OCI-LY7 (cell line): ENCODE data around the gene PUM2.

Experiments
- EZH2phosphoT487 ChIP-seq: fragments of 200-600 bp; sonication (generic); IDR thresholded peaks from 2 replicates; pipeline ENCODE4 v1.6.1; 2018; ENCODE audit warnings: low read depth, borderline replicate concordance, mild to moderate bottlenecking, mixed run types, antibody characterized with exemption, low read length, moderate library complexity, mixed read lengths
- TF ChIP-seq, protein P1 (sequence below): fragments of 200-600 bp; sonication (generic); conservative IDR thresholded peaks from 2 replicates; pipeline ENCODE4 v1.5.1; 2014; ENCODE audit warnings: mild to moderate bottlenecking, antibody characterized with exemption, low read length, moderate library complexity, mixed read lengths

DNA sequence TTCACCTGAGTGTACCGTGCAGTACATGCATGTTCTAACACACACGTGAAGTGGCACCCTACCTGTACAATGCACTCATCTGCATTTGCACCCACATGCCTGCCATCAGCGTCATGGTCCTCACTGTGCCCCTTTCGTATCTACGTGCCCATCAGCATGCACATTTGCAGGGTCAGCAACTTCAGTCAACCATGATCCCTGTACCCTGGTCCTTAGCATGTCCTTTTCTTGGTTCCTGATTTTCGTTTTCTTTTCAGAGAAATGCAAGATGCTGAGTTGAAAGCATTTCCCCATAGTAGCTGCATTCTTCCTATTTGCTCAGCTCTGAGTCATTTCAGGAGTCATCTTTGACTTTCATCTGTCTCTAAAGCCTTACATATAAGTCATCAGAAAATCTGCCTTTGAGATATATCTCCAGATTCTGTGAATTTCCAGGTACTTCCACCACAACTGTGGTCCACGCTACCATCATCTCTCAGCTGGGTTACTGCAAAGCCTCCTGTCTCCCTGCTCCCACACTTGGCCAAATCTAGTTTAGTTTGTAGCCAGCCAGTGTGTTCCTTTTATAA lies 14.7 kb upstream of the PUM2 start:
- TF ChIP-seq, protein P1, sequence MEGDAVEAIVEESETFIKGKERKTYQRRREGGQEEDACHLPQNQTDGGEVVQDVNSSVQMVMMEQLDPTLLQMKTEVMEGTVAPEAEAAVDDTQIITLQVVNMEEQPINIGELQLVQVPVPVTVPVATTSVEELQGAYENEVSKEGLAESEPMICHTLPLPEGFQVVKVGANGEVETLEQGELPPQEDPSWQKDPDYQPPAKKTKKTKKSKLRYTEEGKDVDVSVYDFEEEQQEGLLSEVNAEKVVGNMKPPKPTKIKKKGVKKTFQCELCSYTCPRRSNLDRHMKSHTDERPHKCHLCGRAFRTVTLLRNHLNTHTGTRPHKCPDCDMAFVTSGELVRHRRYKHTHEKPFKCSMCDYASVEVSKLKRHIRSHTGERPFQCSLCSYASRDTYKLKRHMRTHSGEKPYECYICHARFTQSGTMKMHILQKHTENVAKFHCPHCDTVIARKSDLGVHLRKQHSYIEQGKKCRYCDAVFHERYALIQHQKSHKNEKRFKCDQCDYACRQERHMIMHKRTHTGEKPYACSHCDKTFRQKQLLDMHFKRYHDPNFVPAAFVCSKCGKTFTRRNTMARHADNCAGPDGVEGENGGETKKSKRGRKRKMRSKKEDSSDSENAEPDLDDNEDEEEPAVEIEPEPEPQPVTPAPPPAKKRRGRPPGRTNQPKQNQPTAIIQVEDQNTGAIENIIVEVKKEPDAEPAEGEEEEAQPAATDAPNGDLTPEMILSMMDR: no peak
- no peak for TF ChIP-seq EZH2phosphoT487
